HEK293 (cell line): Measurements from ENCODE around the gene GOSR2.

ENCODE experiments used
- PATZ1 ChIP-seq: fragments of 450-650 bp; formaldehyde crosslinking; IDR thresholded peaks from 2 replicates; pipeline ENCODE4 v1.5.1; 2016; ENCODE audit warnings: missing biosample characterization, missing genetic modification characterization
- ZNF174 ChIP-seq: fragments of 450-650 bp; formaldehyde crosslinking; IDR thresholded peaks from 2 replicates; pipeline ENCODE4 v1.5.0; 2017; ENCODE audit warnings: missing biosample characterization, mild to moderate bottlenecking, missing genetic modification characterization
- ZNF76 ChIP-seq: fragments of 450-650 bp; formaldehyde crosslinking; IDR thresholded peaks from 2 replicates; pipeline ENCODE4; 2016; ENCODE audit warnings: low read depth, missing biosample characterization, missing genetic modification characterization, borderline replicate concordance

- TF ChIP-seq ZNF76 (tag by site-specific recombination) (no peak), ZNF174 (tag by site-specific recombination) (no peak), PATZ1 (no peak)
Observed at GRCh38 chr17:46890638-46891037, 32.3 kb upstream of the GOSR2 start.
